Mesendoderm (in vitro differentiated cells): ENCODE data around the gene PDIA6.
A peak's percentile ranks its signal among the peaks of the same experiment; 100 is the strongest.
"Not testable (repeated sequence)": the region's sequence is repeated elsewhere in the genome, so short reads cannot be mapped to it uniquely, and the experiment has no call there.

Source experiments
- DNase-seq: peaks from one replicate; pipeline ENCODE4 v3.0.0; 2013
- H2AK5ac ChIP-seq: 2 replicates; pipeline ENCODE4 v1.6.1; 2013; ENCODE audit warnings: low read length, inconsistent platforms
- H2BK120ac ChIP-seq: 2 replicates; pipeline ENCODE4 v1.6.1; 2013; ENCODE audit warnings: low read depth, mild to moderate bottlenecking, low read length, moderate library complexity, mixed read lengths
- H2BK15ac ChIP-seq: replicated peaks from 2 replicates; pipeline ENCODE4 v1.6.1; 2013; ENCODE audit warnings: low read depth, mild to moderate bottlenecking, moderate library complexity
- H2BK5ac ChIP-seq: 2 replicates; pipeline ENCODE4 v1.6.1; 2013; ENCODE audit warnings: low read length, inconsistent platforms
- H3K18ac ChIP-seq: 2 replicates; pipeline ENCODE4 v1.6.1; 2013; ENCODE audit warnings: mild to moderate bottlenecking, low read length, mixed read lengths
- H3K23ac ChIP-seq: one replicate; pipeline ENCODE4 v1.6.1; 2013; ENCODE audit warnings: low read length
- H3K27ac ChIP-seq: 2 replicates; pipeline ENCODE4 v1.5.1; 2013; ENCODE audit warnings: low read depth, mild to moderate bottlenecking, inconsistent platforms, low read length, moderate library complexity
- H3K27me3 ChIP-seq: 2 replicates; pipeline ENCODE4 v1.6.1; 2013; ENCODE audit warnings: low read length, control low read depth, mild to moderate bottlenecking, inconsistent platforms; ENCODE audit not compliant: insufficient read depth, poor library complexity
- H3K36me3 ChIP-seq: 2 replicates; pipeline ENCODE4 v1.6.1; 2013; ENCODE audit warnings: low read length, inconsistent platforms; ENCODE audit not compliant: control insufficient read depth, insufficient read depth
- H3K4ac ChIP-seq: one replicate; pipeline ENCODE4 v1.6.1; 2013; ENCODE audit warnings: low read depth, mild to moderate bottlenecking, low read length, moderate library complexity
- H3K4me1 ChIP-seq: 2 replicates; pipeline ENCODE4 v1.6.1; 2013; ENCODE audit warnings: low read depth, low read length, inconsistent platforms; ENCODE audit not compliant: control insufficient read depth
- H3K4me2 ChIP-seq: 2 replicates; pipeline ENCODE4 v1.6.1; 2013; ENCODE audit warnings: low read length
- H3K4me3 ChIP-seq: 2 replicates; pipeline ENCODE4 v1.5.1; 2013; ENCODE audit warnings: mild to moderate bottlenecking, low read length
- H3K56ac ChIP-seq: one replicate; pipeline ENCODE4 v1.6.1; 2013; ENCODE audit warnings: low read length
- H3K79me1 ChIP-seq: 2 replicates; pipeline ENCODE4 v1.6.1; 2013; ENCODE audit warnings: low read length, inconsistent platforms
- H3K79me2 ChIP-seq: 2 replicates; pipeline ENCODE4 v1.6.1; 2013; ENCODE audit warnings: mild to moderate bottlenecking, low read length; ENCODE audit not compliant: control insufficient read depth, insufficient read depth
- H3K9ac ChIP-seq: 2 replicates; pipeline ENCODE4 v1.6.1; 2013; ENCODE audit warnings: low read length, inconsistent platforms
- H4K5ac ChIP-seq: one replicate; pipeline ENCODE4 v1.6.1; 2013; ENCODE audit warnings: low read length
- H4K8ac ChIP-seq: one replicate; pipeline ENCODE4 v1.6.1; 2013; ENCODE audit warnings: low read depth, mild to moderate bottlenecking, control low read depth, low read length, moderate library complexity
- WGBS: extraction: QIAGEN DNeasy Blood & Tissue Kit; methylation state at CpG from one replicate; pipeline ENCODE4 v1.1.7; 2013; ENCODE audit warnings: low lambda C conversion rate, missing lambda C conversion rate; ENCODE audit not compliant: insufficient coverage; ENCODE audit errors: extremely low coverage; 5-methylcytosine and 5-hydroxymethylcytosine counted together

The PDIA6 gene

GRCh38 chr2:10810202-10811161, 2.1 kb downstream of the PDIA6 start:
- H3K79me2 ChIP-seq, result peaks cover 62% of the 10 kb centered on the region
- H3K79me1 ChIP-seq, result no peaks in the 10 kb centered on the region
- DNase-seq, result no peak
- H2BK120ac ChIP-seq, result no peak overlapping the region
- H3K4me1 ChIP-seq, result peaks cover 3% of the 10 kb centered on the region
- peak overlapping the region; percentile 94 for H3K56ac ChIP-seq
- peak overlapping the region; percentile 99 for H3K4me2 ChIP-seq
- H3K18ac ChIP-seq, result no peak overlapping the region
- H3K27ac ChIP-seq, result no peak overlapping the region
- peak overlapping the region; percentile 97 for H3K9ac ChIP-seq
- H4K8ac ChIP-seq, result no peak overlapping the region
- WGBS, result no CpG with 5 or more reads among the region's 8 CpGs
- H3K23ac ChIP-seq, result no peak overlapping the region
- H2BK5ac ChIP-seq, result no peak overlapping the region
- no peak overlapping the region for H2BK15ac ChIP-seq
- H4K5ac ChIP-seq, result no peak overlapping the region
- H3K36me3 ChIP-seq, result no peaks in the 10 kb centered on the region
- no peak overlapping the region for H3K4me3 ChIP-seq
- no peaks in the 10 kb centered on the region for H3K27me3 ChIP-seq
- no peak overlapping the region for H3K4ac ChIP-seq
- no peak overlapping the region for H2AK5ac ChIP-seq

GRCh38 chr2:10806543-10806942, 6.0 kb downstream of the PDIA6 start:
- Histone ChIP-seq H3K79me2 (peaks cover 70% of the 10 kb centered on the region), H3K4ac (no peak overlapping the region), H3K23ac (no peak overlapping the region), H3K27me3 (no peaks in the 10 kb centered on the region), H4K5ac (no peak overlapping the region), H3K36me3 (peaks cover 2% of the 10 kb centered on the region), H3K4me3 (no peak overlapping the region), H3K79me1 (peaks cover 6% of the 10 kb centered on the region), H3K27ac (no peak overlapping the region), H3K4me1 (peaks cover 3% of the 10 kb centered on the region), H2BK5ac (no peak overlapping the region), H3K56ac (no peak overlapping the region), H3K9ac (no peak overlapping the region), H2AK5ac (no peak overlapping the region), H2BK15ac (no peak overlapping the region), H3K18ac (no peak overlapping the region), H4K8ac (no peak overlapping the region), H3K4me2 (no peak overlapping the region), H2BK120ac (no peak overlapping the region)
- DNase-seq, result no peak
- no CpG with 5 or more reads among the region's 3 CpGs for WGBS

DNA sequence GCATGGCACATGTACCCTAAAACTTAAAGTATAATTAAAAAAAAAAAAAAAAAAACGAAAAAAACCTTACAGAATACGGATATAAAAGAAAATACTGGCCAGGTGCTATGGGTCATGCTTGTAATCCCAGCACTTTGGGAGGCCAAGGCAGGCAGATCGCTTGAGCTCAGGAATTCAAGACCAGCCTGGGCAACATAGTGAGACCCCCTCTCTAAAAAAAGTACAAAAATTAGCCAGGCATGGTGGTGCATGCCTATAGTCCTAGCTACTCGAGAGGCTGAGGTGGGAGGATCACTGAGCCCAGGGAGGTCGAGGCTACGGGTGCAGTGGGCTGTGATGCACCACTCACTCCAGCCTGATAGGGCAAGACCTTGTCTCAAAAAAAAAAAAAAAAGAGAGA, 6.6 kb downstream of the PDIA6 start:
- H3K4me3 ChIP-seq, H3K4me2 ChIP-seq, H3K36me3 ChIP-seq, H3K4me1 ChIP-seq, H4K5ac ChIP-seq, H3K23ac ChIP-seq, H3K4ac ChIP-seq, H2BK5ac ChIP-seq, DNase-seq, H3K18ac ChIP-seq, H3K79me1 ChIP-seq, H3K9ac ChIP-seq, H2BK15ac ChIP-seq, H3K56ac ChIP-seq, H3K27ac ChIP-seq, H3K27me3 ChIP-seq, H2BK120ac ChIP-seq, H4K8ac ChIP-seq, H2AK5ac ChIP-seq: not testable (repeated sequence)
- no CpG with 5 or more reads among the region's 6 CpGs for WGBS
- H3K79me2 ChIP-seq, result peaks cover 69% of the 10 kb centered on the region

DNA sequence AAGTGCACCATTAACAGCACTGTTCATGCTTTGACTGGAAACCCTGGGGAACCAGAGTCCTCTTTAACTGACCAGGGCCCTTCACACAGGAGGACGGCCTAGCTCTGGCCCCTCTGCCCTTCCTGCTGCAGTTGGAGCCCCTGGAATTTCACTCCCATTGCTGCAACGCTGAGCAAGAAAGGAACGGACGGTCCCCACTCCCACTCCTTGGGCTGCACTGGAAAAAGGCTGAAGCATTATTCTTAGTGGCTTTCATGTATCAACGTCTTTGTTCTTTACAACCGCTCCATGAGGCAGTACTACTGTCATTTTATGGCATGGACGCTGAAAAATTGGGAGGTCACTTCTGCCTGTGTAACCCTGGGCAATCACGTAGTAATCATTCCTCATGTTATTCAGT, 9.9 kb downstream of the PDIA6 start:
- WGBS, result no CpG with 5 or more reads among the region's 8 CpGs
- Histone ChIP-seq H3K79me1 (peaks cover 16% of the 10 kb centered on the region), H3K4ac (no peak overlapping the region), H4K5ac (no peak overlapping the region), H2BK15ac (no peak overlapping the region), H3K56ac (no peak overlapping the region), H3K4me1 (no peaks in the 10 kb centered on the region), H3K9ac (no peak overlapping the region), H3K23ac (no peak overlapping the region), H3K18ac (no peak overlapping the region), H3K79me2 (peaks cover 55% of the 10 kb centered on the region), H2BK120ac (no peak overlapping the region), H3K27ac (no peak overlapping the region), H3K4me3 (no peak overlapping the region), H2AK5ac (no peak overlapping the region), H2BK5ac (no peak overlapping the region), H3K4me2 (no peak overlapping the region), H3K36me3 (peaks cover 2% of the 10 kb centered on the region), H4K8ac (no peak overlapping the region), H3K27me3 (no peaks in the 10 kb centered on the region)
- no peak for DNase-seq

- Histone ChIP-seq H2BK15ac (no peak overlapping the region), H4K5ac (no peak overlapping the region), H3K79me2 (peaks cover 45% of the 10 kb centered on the region), H3K36me3 (peaks cover 8% of the 10 kb centered on the region), H2AK5ac (no peak overlapping the region), H3K79me1 (peaks cover 19% of the 10 kb centered on the region), H3K4me1 (no peaks in the 10 kb centered on the region), H3K4me3 (no peak overlapping the region), H2BK5ac (no peak overlapping the region), H3K4me2 (no peak overlapping the region), H3K56ac (no peak overlapping the region), H3K9ac (no peak overlapping the region), H3K23ac (no peak overlapping the region), H2BK120ac (no peak overlapping the region), H4K8ac (no peak overlapping the region), H3K18ac (no peak overlapping the region), H3K27ac (no peak overlapping the region), H3K4ac (no peak overlapping the region), H3K27me3 (no peaks in the 10 kb centered on the region)
- WGBS, result 100% methylated on average over 1 of the region's 4 CpGs
- no peak for DNase-seq
Observed at GRCh38 chr2:10800163-10800562, 12.4 kb downstream of the PDIA6 start.
